Inflammatory macrophage treated with lipopolysaccharide for 4 hours (primary cell): ENCODE results near the gene GAPT.
"Not testable (repeated sequence)": the region's sequence is repeated elsewhere in the genome, so short reads cannot be mapped to it uniquely, and the experiment has no call there.

Source experiments
- DNase-seq: peaks from one replicate; pipeline ENCODE4 v3.0.0-alpha.2; 2020

GAPT gene

GRCh38 chr5:58505971-58506640 is 14.9 kb downstream of the GAPT start:
- peak; percentile 54 for DNase-seq

GRCh38 chr5:58507715-58508114 is 16.5 kb downstream of the GAPT start:
- DNase-seq: no peak

GRCh38 chr5:58517198-58517597 is 26.0 kb downstream of the GAPT start:
- no peak for DNase-seq

GRCh38 chr5:58523956-58524355 is 32.7 kb downstream of the GAPT start:
- no peak for DNase-seq

- DNase-seq: no peak
These were observed 33.3 kb downstream of the GAPT start for GRCh38 chr5:58524571-58524970.

GRCh38 chr5:58530942-58531490 is 39.8 kb downstream of the GAPT start:
- no peak for DNase-seq

GRCh38 chr5:58541935-58542334 is 50.7 kb downstream of the GAPT start:
- DNase-seq: not testable (repeated sequence)

GRCh38 chr5:58542709-58543108 is 51.5 kb downstream of the GAPT start:
- DNase-seq: no peak

- peak; percentile 68 for DNase-seq
These were observed 52.5 kb downstream of the GAPT start for GRCh38 chr5:58543723-58544122.

- DNase-seq: peak; percentile 95
These were observed 53.0 kb downstream of the GAPT start for GRCh38 chr5:58544195-58544594.

GRCh38 chr5:58544926-58545325 is 53.7 kb downstream of the GAPT start:
- peak; percentile 25 for DNase-seq

- DNase-seq: peak; percentile 80
These were observed 54.7 kb downstream of the GAPT start for GRCh38 chr5:58545912-58546311.
